B cell (primary cell): ENCODE measurements around the gene HSPA12A. TPM values are rescaled to one million over a fixed set of nuclear protein-coding genes. Genes with fewer than 3 reads are reported as not detected.

Experiments
- ATAC-seq: fragments of 200-7000 bp; cut with Tn5 transposase; one replicate; pipeline ENCODE4 v1.10.0; 2021; ENCODE audit warnings: low read depth, mild to moderate bottlenecking, moderate number of reproducible peaks, moderate library complexity
- CTCF ChIA-PET: fragments of 350-600 bp; sonication (Branson Sonifier 250); formaldehyde crosslinking; loops from one replicate; lab custom pipeline; 2021; ENCODE audit warnings: antibody characterized with exemption, inconsistent platforms; lab: Charles Lee
- POLR2A ChIA-PET: fragments of 350-600 bp; sonication (Branson Sonifier 250); formaldehyde crosslinking; loops from one replicate; lab custom pipeline; 2021; ENCODE audit warnings: antibody characterized with exemption; lab: Charles Lee
- DNase-seq: peaks from one replicate; pipeline ENCODE4 v3.0.0; 2013
- H2AFZ ChIP-seq: 2 replicates; pipeline ENCODE4 v1.6.1; 2012; ENCODE audit warnings: mild to moderate bottlenecking, low read depth, low read length; ENCODE audit not compliant: insufficient read depth, poor library complexity, severe bottlenecking
- H3K27ac ChIP-seq, 2 donors: 1 replicate in 1 of 2; 2 replicates in 1 of 2; pipeline ENCODE4 v1.5.1; 2012 to 2013; ENCODE audit warnings: low read length in 2 of 2, mild to moderate bottlenecking in 2 of 2, moderate library complexity in 1 of 2
- H3K27me3 ChIP-seq, 4 experiments: fragments of 200-600 bp in 1 of 4; sonication (generic) in 1 of 4; replicated peaks in 1 of 4; 1 replicate in 2 of 4; 2 replicates in 2 of 4; pipeline versions ENCODE4 v1.6.1 to v1.7.0; 2013 to 2016; ENCODE audit warnings: low read length in 3 of 4, mild to moderate bottlenecking in 2 of 4, mixed read lengths in 1 of 4, moderate library complexity in 1 of 4; ENCODE audit not compliant: insufficient read depth in 4 of 4, control insufficient read depth in 3 of 4; ENCODE audit errors: control extremely low read depth in 1 of 4
- H3K36me3 ChIP-seq, 2 experiments: replicated peaks in 1 of 2; 1 replicate in 1 of 2; 2 replicates in 1 of 2; pipeline versions ENCODE4 v1.6.1 to v1.7.1; 2013; ENCODE audit warnings: low read length in 1 of 2; ENCODE audit not compliant: insufficient read depth in 2 of 2, control insufficient read depth in 1 of 2; ENCODE audit errors: control extremely low read depth in 1 of 2, extremely low read depth in 1 of 2
- H3K4me1 ChIP-seq, 2 donors: fragments of 200-600 bp in 1 of 2; sonication (generic) in 1 of 2; 1 replicate in 1 of 2; 2 replicates in 1 of 2; pipeline versions ENCODE4 v1.5.1 to v1.6.1; 2013 to 2017; ENCODE audit warnings: low read length in 2 of 2; ENCODE audit not compliant: control insufficient read depth in 2 of 2, insufficient read depth in 2 of 2
- H3K4me2 ChIP-seq: replicated peaks from 2 replicates; pipeline ENCODE3; 2012; ENCODE audit warnings: mild to moderate bottlenecking, low read depth, low read length; ENCODE audit not compliant: poor library complexity, severe bottlenecking
- H3K4me3 ChIP-seq, 5 experiments: fragments of 200-600 bp in 1 of 5; sonication (generic) in 1 of 5; 1 replicate in 3 of 5; 2 replicates in 2 of 5; pipeline versions ENCODE4 v1.5.1 to v1.7.0; 2011 to 2016; ENCODE audit warnings: low read length in 4 of 5, mild to moderate bottlenecking in 4 of 5, low read depth in 2 of 5, control low read depth in 1 of 5, moderate library complexity in 1 of 5; ENCODE audit not compliant: insufficient read depth in 1 of 5; ENCODE audit errors: control extremely low read depth in 1 of 5, extremely low read depth in 1 of 5
- H3K79me2 ChIP-seq: fragments of 200-600 bp; sonication (generic); one replicate; pipeline ENCODE4 v1.6.0; 2016; ENCODE audit warnings: low read length; ENCODE audit not compliant: control insufficient read depth, insufficient read depth
- H3K9ac ChIP-seq: fragments of 200-600 bp; sonication (generic); 2 replicates; pipeline ENCODE4 v1.6.1; 2017; ENCODE audit warnings: mild to moderate bottlenecking, low read length, moderate library complexity
- H3K9me3 ChIP-seq, 3 donors: one replicate each; pipeline versions ENCODE4 v1.6.1 to v1.7.1; 2013; ENCODE audit warnings: low read length in 2 of 3; ENCODE audit not compliant: control insufficient read depth in 2 of 3, insufficient read depth in 1 of 3; ENCODE audit errors: control extremely low read depth in 1 of 3
- H4K20me1 ChIP-seq: 2 replicates; pipeline ENCODE4 v1.6.0; 2012; ENCODE audit warnings: mild to moderate bottlenecking, low read length; ENCODE audit not compliant: insufficient read depth, control insufficient read depth, poor library complexity, severe bottlenecking
- H3K27ac Mint-ChIP-seq: one replicate; pipeline ENCODE4 v1.8.0; 2021; ENCODE audit warnings: mixed read lengths
- H3K27me3 Mint-ChIP-seq: one replicate; pipeline ENCODE4 v1.8.0; 2021; ENCODE audit warnings: mixed read lengths
- H3K4me1 Mint-ChIP-seq: one replicate; pipeline ENCODE4 v1.8.0; 2021; ENCODE audit warnings: mixed read lengths
- H3K4me3 Mint-ChIP-seq: one replicate; pipeline ENCODE4 v1.8.0; 2021; ENCODE audit warnings: mixed read lengths
- H3K9me3 Mint-ChIP-seq: one replicate; pipeline ENCODE4 v1.8.0; 2022; ENCODE audit warnings: mixed read lengths; ENCODE audit not compliant: insufficient read depth
- EZH2 ChIP-seq: IDR thresholded peaks from 2 replicates; pipeline ENCODE4 v1.6.1; 2012; ENCODE audit warnings: borderline replicate concordance, low read depth, mild to moderate bottlenecking, moderate library complexity, low read length; ENCODE audit not compliant: insufficient read depth, poor library complexity, severe bottlenecking
- WGBS: methylation state at CpG from one replicate; pipeline ENCODE4 v1.1.5; 2013; ENCODE audit warnings: missing lambda C conversion rate; ENCODE audit not compliant: insufficient coverage; 5-methylcytosine and 5-hydroxymethylcytosine counted together
- intact Hi-C: fragments of 100-400 bp; cut with micrococcal nuclease; formaldehyde crosslinking; loops from one replicate; pipeline ENCODE4 v1.10.0; 2022
- polyA plus RNA-seq: library from polyadenylated mRNA; depleted of rRNA; stranded (reverse); fragments of >200 nt; gene quantifications from 2 replicates; pipeline ENCODE4 v1.2.3, GENCODE V29; 2012
- total RNA-seq, 2 donors: library from RNA; stranded (reverse); fragments of 120-200 nt in 1 of 2; gene quantifications; 1 replicate in 1 of 2; 2 replicates in 1 of 2; pipeline versions ENCODE4 v1.2.3 to v1.2.4, GENCODE V29; 2013 to 2022
- TF ChIP-seq, protein P1 (sequence below): fragments of 200-600 bp; IDR thresholded peaks from one replicate; pipeline ENCODE4 v1.8.0; 2022; ENCODE audit warnings: antibody characterized with exemption, mild to moderate bottlenecking

The HSPA12A gene
- total and polyA plus RNA-seq, 2 donors (not counting 1 experiment from before 2014, with no cell fraction given): 2.1 to 17.7 TPM

DNA sequence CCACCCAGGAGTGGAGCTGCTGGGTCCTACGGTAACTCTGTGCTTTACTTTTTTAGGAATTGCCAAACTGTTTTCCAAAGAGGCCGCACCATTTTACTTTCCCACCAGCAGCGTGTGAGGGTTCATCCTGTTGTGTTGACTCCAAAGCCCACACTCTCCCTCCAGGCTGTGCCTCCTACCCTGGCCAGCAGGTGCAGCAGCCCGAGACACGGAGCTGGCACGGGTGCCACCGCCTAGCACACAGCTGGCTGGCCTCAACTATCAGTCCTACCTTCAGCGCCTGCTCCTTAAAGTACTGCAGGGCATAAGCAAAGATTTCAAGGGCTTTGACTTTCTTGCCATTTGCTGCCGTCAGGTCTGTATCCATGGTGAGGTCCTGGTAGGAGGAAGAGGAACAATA, 44.0 kb downstream of the HSPA12A start:
- CTCF ChIA-PET: no interaction called here
- intact Hi-C loops: no loop called here

DNA sequence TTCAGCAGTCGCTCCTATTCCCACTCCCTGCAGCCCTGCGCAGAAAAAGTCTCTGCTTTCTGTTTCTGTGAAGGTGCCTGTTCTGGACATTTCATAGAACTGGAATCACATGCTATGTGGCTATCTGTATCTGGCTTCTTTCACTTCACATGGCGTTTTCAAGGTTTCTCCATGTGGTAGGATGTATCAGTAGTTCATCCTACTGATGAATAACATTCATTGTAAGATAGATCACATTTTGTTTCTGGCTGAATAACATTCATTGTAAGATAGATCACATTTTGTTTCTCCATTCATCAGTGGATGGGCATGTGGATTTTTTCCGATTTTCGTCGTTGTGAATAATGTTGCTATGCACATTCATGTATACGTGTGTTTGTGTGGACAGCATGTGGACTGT, 44.5 kb downstream of the HSPA12A start:
- Histone ChIP-seq H3K27ac (no peak overlapping the region), H2AFZ (no peak overlapping the region), H3K4me3 (no peak overlapping the region), H3K27me3 (no peaks in the 10 kb centered on the region), H3K4me1 (no peaks in the 10 kb centered on the region), H3K9ac (no peak overlapping the region), H4K20me1 (no peaks in the 10 kb centered on the region), H3K4me2 (no peak overlapping the region), H3K36me3 (no peaks in the 10 kb centered on the region), H3K79me2 (no peaks in the 10 kb centered on the region), H3K9me3 (peaks cover 0 to 5% (median 0%) of the 10 kb centered on the region in 3 donors)
- POLR2A ChIA-PET: no interaction called here
- intact Hi-C loops: no loop called here
- Mint-ChIP-seq H3K4me1 (no peaks in the 10 kb centered on the region), H3K27ac (no peak overlapping the region), H3K4me3 (no peak overlapping the region), H3K9me3 (peaks cover 4% of the 10 kb centered on the region), H3K27me3 (peaks cover 7% of the 10 kb centered on the region)
- 100% methylated on average over 1 of the region's 7 CpGs for WGBS
- no peak for ATAC-seq
- no peak for DNase-seq
- CTCF ChIA-PET: no interaction called here
- TF ChIP-seq, protein P1, sequence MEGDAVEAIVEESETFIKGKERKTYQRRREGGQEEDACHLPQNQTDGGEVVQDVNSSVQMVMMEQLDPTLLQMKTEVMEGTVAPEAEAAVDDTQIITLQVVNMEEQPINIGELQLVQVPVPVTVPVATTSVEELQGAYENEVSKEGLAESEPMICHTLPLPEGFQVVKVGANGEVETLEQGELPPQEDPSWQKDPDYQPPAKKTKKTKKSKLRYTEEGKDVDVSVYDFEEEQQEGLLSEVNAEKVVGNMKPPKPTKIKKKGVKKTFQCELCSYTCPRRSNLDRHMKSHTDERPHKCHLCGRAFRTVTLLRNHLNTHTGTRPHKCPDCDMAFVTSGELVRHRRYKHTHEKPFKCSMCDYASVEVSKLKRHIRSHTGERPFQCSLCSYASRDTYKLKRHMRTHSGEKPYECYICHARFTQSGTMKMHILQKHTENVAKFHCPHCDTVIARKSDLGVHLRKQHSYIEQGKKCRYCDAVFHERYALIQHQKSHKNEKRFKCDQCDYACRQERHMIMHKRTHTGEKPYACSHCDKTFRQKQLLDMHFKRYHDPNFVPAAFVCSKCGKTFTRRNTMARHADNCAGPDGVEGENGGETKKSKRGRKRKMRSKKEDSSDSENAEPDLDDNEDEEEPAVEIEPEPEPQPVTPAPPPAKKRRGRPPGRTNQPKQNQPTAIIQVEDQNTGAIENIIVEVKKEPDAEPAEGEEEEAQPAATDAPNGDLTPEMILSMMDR: no peak
- TF ChIP-seq EZH2: no peak

More for the DNA sequence above, 44.0 kb downstream of the HSPA12A start:
- no peak overlapping the region for H3K27ac Mint-ChIP-seq
- H3K27me3 ChIP-seq: no peaks in the 10 kb centered on the region
- no peak overlapping the region for H2AFZ ChIP-seq
- no peak overlapping the region for H3K27ac ChIP-seq
- DNase-seq (no peak), ATAC-seq (no peak)
- H3K4me1 ChIP-seq: no peaks in the 10 kb centered on the region
- H3K36me3 ChIP-seq: no peaks in the 10 kb centered on the region
- TF ChIP-seq, protein P1: no peak
- no peak for TF ChIP-seq EZH2
- H3K9me3 Mint-ChIP-seq: peaks cover 4% of the 10 kb centered on the region
- no peaks in the 10 kb centered on the region for H4K20me1 ChIP-seq
- H3K27me3 Mint-ChIP-seq: peaks cover 7% of the 10 kb centered on the region
- H3K9me3 ChIP-seq: peaks cover 0 to 5% (median 0%) of the 10 kb centered on the region in 3 donors
- no peaks in the 10 kb centered on the region for H3K4me1 Mint-ChIP-seq
- 95% methylated on average over 9 of the region's 9 CpGs for WGBS
- H3K4me3 Mint-ChIP-seq: no peak overlapping the region
- POLR2A ChIA-PET: no interaction called here
- no peak overlapping the region for H3K9ac ChIP-seq
- H3K4me2 ChIP-seq: no peak overlapping the region
- H3K79me2 ChIP-seq: no peaks in the 10 kb centered on the region
- no peak overlapping the region for H3K4me3 ChIP-seq
